GM12864 (cell line): ENCODE data around the gene TRIM27.
"Not testable (repeated sequence)": the region's sequence is repeated elsewhere in the genome, so short reads cannot be mapped to it uniquely, and the experiment has no call there.

Experiments
- DNase-seq: peaks from one replicate; pipeline ENCODE4 v3.0.0-alpha.2; 2011; ENCODE audit warnings: low read depth
- H3K4me3 ChIP-seq: 2 replicates; pipeline ENCODE4 v1.5.1; 2011; ENCODE audit warnings: mild to moderate bottlenecking, low read depth, low read length, control low read depth
- TF ChIP-seq, protein P1 (sequence below): IDR thresholded peaks from 2 replicates; pipeline ENCODE4 v1.5.1; 2011; ENCODE audit warnings: low read depth, mild to moderate bottlenecking, moderate library complexity, low read length, control low read depth, inconsistent platforms; ENCODE audit errors: missing control alignments

The TRIM27 gene

DNA sequence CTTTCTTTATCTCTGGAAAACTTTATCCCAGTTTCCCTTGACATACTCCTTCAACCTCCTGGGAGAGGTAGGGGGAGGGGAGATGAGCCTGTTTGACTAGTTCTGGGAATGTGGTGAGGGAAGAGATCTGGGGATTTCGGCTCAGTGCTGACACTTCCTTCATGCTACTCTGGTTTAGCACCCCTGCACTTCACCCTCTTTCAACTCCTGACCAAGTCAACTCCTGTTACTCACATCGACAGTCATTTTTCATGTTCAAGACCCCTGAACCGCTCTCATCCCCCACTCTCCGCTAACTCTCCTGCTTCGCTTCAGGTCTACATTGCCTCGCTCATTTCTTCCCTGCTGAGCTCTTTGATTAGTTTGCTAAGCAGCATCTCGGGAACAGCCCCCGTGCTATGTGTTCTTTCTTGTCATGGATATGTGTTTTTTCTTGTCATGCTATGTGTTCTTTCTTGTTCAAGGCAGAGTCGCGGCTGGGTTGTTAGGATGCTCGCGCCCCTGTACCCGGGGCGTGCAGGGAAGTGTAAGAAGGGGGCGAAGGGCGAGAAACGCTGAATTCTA lies 16.6 kb upstream of the TRIM27 start:
- H3K4me3 ChIP-seq = peak overlapping the region; percentile 71
- no peak for DNase-seq
- TF ChIP-seq, protein P1, sequence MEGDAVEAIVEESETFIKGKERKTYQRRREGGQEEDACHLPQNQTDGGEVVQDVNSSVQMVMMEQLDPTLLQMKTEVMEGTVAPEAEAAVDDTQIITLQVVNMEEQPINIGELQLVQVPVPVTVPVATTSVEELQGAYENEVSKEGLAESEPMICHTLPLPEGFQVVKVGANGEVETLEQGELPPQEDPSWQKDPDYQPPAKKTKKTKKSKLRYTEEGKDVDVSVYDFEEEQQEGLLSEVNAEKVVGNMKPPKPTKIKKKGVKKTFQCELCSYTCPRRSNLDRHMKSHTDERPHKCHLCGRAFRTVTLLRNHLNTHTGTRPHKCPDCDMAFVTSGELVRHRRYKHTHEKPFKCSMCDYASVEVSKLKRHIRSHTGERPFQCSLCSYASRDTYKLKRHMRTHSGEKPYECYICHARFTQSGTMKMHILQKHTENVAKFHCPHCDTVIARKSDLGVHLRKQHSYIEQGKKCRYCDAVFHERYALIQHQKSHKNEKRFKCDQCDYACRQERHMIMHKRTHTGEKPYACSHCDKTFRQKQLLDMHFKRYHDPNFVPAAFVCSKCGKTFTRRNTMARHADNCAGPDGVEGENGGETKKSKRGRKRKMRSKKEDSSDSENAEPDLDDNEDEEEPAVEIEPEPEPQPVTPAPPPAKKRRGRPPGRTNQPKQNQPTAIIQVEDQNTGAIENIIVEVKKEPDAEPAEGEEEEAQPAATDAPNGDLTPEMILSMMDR = no peak

DNA sequence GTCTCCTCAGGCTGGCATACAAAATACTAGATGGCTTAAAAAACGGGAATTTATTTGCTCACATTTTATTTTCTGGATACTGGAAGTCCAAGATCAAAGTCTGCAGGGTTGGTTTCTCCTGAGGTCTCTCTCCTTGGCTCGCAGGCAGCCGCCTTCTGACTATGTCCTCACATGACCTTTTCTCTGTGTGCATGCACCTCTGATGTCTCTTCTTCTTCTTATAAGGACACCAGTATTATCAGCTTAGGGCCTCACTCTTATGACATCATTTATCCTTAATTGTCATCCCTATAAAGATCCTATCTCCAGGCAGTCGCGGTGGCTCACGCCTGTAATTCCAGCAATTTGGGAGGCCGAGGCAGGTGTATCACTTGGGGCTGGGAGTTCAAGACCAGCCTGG lies 9.3 kb upstream of the TRIM27 start:
- no peak for DNase-seq
- H3K4me3 ChIP-seq = no peak overlapping the region
- TF ChIP-seq, protein P1 = no peak

DNA sequence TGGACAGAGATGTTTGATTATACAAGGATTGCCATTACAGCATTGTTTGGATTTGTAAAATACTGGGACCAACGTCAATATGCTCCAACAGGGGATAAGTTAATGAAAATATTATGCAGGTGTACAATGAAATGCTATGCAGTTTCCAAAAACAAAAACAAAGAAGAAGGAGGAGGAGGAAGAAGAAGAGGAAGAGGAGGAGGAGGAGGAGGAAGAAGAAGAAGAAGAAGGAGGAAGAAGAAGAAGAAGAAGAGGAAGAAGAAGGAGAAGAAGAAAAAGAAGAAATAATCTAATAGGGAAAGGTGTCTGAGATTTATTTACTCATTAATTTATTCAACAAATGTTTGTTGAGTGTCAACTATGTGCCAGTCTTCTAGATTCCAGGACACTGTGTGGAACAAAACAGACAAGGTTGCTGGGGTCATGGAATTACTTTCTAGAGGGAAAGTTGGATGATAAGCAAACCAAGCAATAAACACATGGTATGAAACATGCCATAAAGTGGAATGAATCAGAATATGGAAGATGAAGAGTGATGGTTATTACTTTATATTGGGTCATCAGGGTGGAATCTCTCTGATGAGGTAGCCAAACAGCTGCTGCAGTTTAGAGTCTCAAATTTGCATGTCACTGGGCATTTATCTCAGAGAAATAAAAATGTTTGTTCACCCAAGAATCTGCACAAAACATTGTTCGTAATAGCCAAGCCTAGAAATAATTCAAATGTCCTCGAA lies 6.3 kb upstream of the TRIM27 start:
- TF ChIP-seq, protein P1 = no peak
- H3K4me3 ChIP-seq = no peak overlapping the region
- DNase-seq = no peak

DNA sequence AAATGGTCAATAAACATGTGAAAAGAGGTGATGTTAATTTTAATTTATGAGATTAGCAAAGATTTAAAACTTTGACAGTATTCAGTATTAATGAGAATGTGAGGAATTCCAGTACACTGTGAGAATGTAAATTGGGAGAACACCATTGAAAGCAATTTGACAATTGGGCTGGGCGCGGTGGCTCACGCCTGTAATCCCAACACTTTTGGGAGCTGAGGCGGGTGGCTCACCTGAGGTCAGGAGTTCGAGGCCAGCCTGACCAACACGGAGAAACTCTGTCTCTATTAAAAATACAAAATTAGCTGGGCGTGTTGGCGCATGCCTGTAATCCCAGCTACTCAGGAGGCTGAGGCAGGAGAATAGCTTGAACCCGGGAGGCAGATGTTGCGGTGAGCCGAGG lies 5.6 kb upstream of the TRIM27 start:
- DNase-seq = not testable (repeated sequence)

DNA sequence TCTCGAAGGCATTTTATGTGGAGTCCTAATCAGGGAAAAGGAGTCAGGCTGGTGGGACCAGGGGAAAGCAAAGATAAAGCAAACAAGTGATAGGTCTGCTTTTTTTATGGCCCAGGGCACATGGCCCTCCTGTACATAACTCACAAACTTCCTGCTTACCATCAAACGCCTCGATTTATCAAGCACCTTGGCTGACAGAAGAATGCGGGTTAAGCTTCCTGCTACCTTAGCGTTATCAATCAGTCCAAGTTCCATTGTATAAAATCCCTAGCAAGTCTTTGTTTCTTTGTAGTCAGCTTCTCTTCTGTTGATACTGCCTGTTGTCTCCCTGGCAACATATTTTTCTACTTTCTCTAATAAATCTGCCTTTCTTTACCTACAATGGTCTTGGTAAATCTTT lies 4.1 kb upstream of the TRIM27 start:
- no peak for DNase-seq

More for the DNA sequence above, 5.6 kb upstream of the TRIM27 start:
- not testable (repeated sequence) for H3K4me3 ChIP-seq

DNA sequence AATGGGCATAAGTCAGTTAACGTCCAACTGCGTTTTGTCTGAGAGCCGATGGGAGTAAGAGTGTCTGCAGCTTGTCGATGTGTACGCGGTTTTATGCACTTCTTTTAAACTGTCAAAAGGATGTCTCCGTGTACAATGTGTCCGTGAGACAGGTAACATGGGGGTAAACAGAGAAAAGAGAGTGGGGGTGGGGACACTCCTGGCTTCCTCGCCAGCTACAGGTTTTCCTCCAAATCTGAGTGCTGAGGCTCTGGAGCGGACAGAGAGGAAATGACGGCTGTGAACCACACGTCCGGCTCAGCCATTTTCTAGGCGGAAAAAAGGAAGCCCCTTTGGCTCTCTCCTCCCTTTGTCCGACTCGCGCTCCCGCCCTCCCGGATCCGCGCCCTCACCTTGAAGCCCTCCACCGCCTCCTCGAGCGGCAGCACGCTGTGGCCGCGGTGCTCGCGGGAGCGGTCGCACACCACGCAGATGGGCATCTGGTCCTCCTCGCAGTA lies 916 bp downstream of the TRIM27 start:
- TF ChIP-seq, protein P1 = no peak
- H3K4me3 ChIP-seq = peak overlapping the region; percentile 79
- DNase-seq = no peak

More for the DNA sequence above, 4.1 kb upstream of the TRIM27 start:
- H3K4me3 ChIP-seq = no peak overlapping the region
- TF ChIP-seq, protein P1 = no peak

DNA sequence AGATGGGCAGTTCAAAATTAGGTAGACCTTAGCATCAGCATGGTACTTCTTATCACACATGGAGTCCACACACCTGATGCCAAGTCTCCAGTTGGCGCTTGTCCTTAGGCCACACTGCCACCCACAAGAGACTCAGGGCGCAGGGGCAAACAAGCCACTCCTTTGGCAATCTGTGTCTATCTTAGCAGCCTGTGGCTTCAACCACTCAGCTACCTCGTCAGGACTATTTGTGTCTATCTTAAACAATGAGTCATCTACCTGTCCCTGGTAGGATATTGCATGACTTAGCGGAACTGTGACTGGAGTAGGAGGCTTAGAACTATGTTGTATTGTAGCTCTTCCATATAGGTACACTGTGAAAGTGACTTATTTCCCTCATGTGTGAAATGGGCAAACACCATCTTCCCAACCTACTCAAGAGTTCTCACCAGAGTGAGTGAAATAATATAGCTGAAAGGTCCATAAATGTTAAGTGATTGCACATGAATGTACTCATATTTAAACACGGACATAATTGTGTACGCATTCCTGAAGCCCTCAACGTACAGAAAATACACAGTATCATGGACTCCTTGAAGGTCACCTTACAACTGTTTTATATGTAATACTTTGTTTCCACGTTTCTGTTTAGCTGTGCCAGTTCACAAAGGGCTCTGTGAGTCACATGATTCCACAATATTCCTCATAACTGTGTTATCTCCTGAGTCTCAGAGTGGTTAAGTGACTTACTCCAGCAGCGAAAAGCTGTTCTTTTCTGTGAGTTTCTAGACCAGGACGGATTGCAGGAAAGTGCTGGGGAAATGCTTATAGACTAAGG lies 1.6 kb downstream of the TRIM27 start:
- peak overlapping the region; percentile 79 for H3K4me3 ChIP-seq
- TF ChIP-seq, protein P1 = no peak
- no peak for DNase-seq
